C4-2B (cell line): ENCODE results near the gene FAAH2.

Experiments
- H3K27ac ChIP-seq: fragments of 450-650 bp; 2 replicates; pipeline ENCODE4 v1.5.1; 2017
- ZFX ChIP-seq: fragments of 450-650 bp; IDR thresholded peaks from 2 replicates; pipeline ENCODE4 v1.6.1; 2017
- TF ChIP-seq, protein P1 (sequence below): fragments of 450-650 bp; conservative IDR thresholded peaks from 2 replicates; pipeline ENCODE4 v1.5.1; 2017; ENCODE audit warnings: mild to moderate bottlenecking

The FAAH2 gene

DNA sequence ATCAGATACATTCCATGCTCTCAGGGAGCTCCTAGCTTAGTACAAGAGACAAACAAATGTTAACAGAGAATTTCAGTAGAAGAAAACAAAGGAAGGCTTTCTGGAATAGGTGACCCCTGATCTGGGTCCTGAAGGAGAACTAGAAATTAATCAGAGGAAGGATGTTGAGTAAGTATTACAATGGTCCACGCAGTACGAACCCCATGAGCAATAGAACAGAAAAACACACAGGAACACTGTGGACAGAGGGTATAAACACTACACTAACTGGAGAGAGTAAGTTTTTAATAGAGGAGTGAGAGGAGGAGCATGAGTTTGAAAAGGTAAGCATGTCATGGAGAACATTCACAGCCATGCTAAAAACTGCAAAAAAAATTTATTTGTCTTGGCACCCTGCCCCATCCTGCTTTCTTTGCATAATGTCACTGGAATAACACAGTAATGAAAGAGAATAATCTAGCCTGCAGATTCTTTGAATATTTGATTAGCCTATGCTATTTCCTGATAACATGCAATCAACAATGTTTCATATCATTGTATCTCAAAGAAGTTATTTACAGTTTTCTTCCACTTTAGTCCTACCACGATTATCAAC, 165.0 kb downstream of the FAAH2 start:
- TF ChIP-seq ZFX = no peak
- TF ChIP-seq, protein P1, sequence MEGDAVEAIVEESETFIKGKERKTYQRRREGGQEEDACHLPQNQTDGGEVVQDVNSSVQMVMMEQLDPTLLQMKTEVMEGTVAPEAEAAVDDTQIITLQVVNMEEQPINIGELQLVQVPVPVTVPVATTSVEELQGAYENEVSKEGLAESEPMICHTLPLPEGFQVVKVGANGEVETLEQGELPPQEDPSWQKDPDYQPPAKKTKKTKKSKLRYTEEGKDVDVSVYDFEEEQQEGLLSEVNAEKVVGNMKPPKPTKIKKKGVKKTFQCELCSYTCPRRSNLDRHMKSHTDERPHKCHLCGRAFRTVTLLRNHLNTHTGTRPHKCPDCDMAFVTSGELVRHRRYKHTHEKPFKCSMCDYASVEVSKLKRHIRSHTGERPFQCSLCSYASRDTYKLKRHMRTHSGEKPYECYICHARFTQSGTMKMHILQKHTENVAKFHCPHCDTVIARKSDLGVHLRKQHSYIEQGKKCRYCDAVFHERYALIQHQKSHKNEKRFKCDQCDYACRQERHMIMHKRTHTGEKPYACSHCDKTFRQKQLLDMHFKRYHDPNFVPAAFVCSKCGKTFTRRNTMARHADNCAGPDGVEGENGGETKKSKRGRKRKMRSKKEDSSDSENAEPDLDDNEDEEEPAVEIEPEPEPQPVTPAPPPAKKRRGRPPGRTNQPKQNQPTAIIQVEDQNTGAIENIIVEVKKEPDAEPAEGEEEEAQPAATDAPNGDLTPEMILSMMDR = no peak
- H3K27ac ChIP-seq = no peak overlapping the region

DNA sequence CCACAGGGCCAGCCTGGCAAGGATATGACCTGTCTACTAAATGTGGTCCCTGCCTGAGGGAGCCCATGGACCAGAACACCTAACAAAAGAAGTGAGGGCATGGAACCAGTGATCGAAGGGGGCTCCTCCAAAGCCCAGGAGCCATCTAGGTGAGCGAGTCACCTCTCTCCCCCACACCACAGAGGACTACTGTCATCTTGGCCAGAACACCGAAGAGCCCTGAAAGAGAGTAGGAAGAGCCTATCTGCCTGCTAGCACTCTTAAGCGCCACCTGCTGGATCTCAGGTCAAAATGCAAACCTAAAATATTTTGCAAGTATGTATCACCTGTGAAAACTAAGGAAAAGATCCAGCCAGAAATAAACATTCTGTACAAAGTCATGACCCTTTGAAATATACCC, 167.4 kb downstream of the FAAH2 start:
- TF ChIP-seq ZFX = no peak
- TF ChIP-seq, protein P1 = peak; percentile 73
- no peak overlapping the region for H3K27ac ChIP-seq

DNA sequence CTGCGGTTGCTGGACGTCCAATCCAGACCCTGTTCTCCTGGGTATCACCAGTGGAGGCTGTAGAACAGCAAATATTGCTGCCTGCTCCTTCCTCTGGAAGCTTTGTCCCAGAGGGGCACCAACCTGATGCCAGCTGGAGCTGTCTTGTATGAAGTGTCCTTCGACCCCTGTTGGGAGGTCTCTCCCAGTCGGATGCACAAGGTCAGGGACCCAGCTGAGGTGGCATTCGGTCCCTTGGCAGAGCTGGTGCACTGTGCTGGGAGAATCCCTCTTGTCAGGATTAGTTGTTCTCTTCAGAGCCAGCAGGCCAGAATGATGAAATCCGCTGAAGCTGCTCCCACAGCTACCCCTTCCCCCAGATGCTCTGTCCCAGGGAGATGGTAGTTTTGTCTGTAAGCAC, 195.0 kb downstream of the FAAH2 start:
- H3K27ac ChIP-seq = no peak overlapping the region
- TF ChIP-seq ZFX = no peak
- TF ChIP-seq, protein P1 = no peak

DNA sequence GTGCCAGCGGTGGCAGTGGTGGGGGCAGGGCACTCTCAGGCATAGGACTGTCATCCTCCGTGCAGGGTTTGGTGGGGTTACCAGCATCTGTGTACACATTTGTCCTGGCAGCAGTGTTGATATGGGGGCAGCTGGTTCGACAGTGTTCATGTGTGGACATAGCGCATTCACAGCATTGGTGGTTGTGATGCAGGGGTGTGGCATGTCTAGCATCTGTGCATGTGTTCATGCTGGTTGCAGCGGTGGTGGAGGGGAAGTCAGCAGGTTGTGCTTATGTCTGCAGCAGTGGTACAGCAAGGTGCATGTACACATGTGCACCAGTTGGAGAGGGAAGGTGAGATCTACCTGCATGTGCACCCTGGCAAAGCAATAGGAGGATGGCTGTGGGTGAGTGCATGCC, 230.0 kb downstream of the FAAH2 start:
- TF ChIP-seq, protein P1 = no peak
- TF ChIP-seq ZFX = no peak
- H3K27ac ChIP-seq = no peak overlapping the region

DNA sequence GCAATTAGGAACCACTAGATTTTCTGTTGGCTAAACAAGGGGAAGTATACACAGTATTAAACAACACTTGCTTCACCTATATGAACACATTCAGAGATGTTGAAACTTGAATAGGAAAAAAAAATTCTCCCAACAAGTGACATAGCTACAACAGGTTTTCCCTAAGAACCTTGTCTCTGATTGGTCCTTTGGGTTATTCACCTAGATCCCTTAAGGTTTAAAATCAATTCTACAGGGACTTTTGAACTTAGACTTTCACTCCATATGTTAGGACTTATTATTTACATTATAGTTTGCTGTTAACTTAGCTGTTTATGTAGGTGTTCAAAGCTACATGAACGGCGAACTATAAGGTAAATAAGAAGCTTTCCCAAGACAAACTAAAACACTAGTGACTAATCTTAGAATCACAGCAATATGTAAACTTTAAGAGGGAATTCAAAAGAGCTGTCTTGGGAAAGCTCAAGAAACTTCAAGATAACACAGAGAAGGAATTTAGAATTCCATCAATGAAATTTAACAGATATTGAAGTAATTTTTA, 233.1 kb downstream of the FAAH2 start:
- TF ChIP-seq ZFX = no peak
- TF ChIP-seq, protein P1 = no peak
- no peak overlapping the region for H3K27ac ChIP-seq

DNA sequence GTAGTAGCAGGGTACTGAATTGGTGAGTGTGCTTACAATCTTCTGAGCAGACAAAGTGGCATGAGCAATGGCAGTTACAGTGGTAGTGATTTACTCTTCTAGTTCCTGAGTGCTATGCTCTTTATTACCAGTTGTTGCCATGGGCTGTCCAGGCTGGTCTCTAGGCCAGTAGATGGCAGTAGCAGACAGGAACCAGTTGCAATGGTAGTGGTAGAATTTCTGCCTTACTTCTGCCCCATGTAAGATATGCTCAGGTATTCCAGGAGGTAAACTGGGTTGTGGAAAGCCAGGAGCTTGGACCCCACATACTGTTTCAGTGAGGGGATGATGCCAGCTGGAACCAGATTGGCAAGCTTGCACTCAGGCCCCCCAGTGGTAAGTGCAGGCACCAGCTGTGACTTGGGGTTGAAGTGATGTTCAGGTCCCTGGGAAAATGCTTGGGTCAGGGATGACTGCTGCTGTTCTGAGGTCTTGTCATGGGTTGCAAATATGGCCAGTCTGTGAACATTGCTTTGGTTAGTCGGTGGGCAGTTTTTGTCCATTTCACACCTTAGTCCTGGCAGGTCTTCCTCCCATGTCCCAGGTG, 242.3 kb downstream of the FAAH2 start:
- H3K27ac ChIP-seq = no peak overlapping the region
- TF ChIP-seq, protein P1 = peak; percentile 80
- TF ChIP-seq ZFX = no peak
